GM12872 (cell line): ENCODE measurements around the gene SH3BGRL.

Experiments
- TF ChIP-seq, protein P1 (sequence below): IDR thresholded peaks from 3 replicates; pipeline ENCODE4 v1.5.1; 2011; ENCODE audit warnings: low read depth, mild to moderate bottlenecking, low read length, moderate library complexity; ENCODE audit not compliant: insufficient read depth

Gene SH3BGRL

DNA sequence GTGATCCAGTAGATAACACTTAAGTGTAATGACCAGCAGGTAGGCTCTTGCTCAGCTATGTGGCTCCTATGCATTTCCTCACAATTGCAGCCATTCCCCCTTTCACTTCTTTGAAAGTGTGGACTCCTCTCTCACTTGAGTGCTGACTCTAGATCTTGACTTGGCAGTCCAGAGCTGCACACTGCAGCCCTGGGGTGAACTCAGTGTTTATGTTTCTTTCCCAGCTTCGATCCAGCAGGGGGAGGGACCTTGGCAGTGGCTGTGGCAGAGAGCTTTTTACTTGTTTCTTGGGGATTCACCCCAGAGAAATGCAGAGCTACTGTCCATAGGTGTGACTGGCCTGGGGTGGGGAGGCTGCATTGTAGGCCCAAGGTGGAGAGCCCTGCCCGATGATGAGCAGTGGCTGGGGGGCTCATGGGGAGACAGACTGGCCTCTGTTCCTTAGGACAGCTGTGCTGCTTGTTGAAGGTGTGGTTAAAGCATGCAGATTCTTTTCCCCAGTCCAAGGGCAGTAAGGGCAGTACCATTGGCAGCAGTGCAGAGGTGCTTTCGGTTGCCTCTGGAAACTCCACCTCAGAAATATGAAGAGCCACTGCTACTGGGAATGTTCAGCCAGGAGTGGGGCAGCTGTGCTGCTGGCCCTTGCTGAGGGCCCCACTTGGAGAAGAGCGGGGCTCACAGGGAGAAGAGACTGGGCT is 134.7 kb downstream of the SH3BGRL start:
- TF ChIP-seq, protein P1, sequence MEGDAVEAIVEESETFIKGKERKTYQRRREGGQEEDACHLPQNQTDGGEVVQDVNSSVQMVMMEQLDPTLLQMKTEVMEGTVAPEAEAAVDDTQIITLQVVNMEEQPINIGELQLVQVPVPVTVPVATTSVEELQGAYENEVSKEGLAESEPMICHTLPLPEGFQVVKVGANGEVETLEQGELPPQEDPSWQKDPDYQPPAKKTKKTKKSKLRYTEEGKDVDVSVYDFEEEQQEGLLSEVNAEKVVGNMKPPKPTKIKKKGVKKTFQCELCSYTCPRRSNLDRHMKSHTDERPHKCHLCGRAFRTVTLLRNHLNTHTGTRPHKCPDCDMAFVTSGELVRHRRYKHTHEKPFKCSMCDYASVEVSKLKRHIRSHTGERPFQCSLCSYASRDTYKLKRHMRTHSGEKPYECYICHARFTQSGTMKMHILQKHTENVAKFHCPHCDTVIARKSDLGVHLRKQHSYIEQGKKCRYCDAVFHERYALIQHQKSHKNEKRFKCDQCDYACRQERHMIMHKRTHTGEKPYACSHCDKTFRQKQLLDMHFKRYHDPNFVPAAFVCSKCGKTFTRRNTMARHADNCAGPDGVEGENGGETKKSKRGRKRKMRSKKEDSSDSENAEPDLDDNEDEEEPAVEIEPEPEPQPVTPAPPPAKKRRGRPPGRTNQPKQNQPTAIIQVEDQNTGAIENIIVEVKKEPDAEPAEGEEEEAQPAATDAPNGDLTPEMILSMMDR, result no peak

DNA sequence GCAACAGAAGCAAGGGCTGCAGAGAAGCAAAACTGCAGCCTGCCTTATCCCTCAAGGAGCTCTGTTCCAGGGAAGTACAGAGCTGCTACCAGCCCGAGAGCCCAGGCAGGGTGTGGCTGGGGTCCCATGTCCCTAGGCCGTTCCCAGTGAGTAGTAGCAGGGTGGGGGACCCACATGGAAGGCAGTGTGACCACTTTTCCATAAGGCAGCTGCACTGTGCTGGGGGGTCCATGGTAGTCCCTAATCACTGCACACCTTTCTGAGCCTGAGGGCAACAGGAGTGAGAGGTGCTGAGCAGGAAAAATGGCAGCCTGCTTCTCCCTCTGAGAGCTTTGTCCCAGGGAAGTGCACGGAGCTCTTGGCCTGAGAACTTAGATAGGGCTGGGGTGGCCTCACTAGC is 135.9 kb downstream of the SH3BGRL start:
- TF ChIP-seq, protein P1, result no peak

DNA sequence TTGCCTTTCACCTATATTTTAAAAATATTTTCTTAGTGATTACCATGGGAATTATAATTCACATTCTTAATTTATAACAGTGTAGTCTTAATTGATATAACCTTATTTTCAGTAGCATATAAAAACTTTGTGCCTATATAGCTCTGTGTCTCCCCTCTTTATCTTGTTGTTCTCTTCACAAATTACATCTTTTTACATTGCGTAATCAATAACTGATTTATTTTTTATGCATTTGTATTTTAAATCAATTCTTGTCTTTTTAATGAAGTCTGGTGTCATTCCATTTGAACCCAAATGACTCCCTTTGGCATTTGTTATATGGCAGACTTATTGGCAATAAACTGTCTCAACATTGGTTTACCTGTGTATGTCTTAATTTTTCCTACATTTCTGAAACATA is 137.0 kb downstream of the SH3BGRL start:
- TF ChIP-seq, protein P1, result no peak
